Measurements from ENCODE around the gene FCMR. TPM values are rescaled to one million over a fixed set of nuclear protein-coding genes. Genes with fewer than 3 reads are reported as not detected.

The FCMR gene
- total and polyA plus RNA-seq, 10 donors: 136 to 269 (median 235) TPM

DNA sequence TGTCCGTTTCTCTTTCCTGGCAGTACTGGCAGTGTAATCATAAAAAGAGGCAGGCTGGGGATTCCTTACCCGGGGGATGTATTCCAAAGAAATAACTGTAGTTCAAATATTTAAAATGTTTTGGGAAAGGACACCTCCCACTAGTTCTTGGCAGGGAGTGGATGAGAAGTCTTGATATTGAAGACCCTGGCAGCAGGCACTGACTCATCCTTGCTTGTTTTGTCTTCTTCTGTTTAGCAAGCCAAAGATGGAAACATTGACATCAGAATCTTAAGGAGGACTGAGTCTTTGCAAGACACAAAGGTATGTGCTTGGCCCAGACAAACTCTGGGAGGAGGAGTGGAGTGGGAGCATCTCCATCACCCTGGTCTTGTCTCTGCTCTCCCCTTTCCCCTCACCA, 55.7 kb downstream of the FCMR start:
- intact Hi-C loops (cut with DNase I; ENCODE audit: low total_unique reads): no loop called here
- TF ChIP-seq POLR2A (IDR thresholded peaks at IDR 0.05): no peak
- TF ChIP-seq CTCF (IDR thresholded peaks at IDR 0.05 in 8 of 11, conservative IDR thresholded peaks at IDR 0.05 in 3 of 11): no peak
- TF ChIP-seq POLR2AphosphoS5 (IDR thresholded peaks at IDR 0.05): no peak
- H3K27me3 ChIP-seq (replicated peaks in 1 of 7): peaks cover 0 to 3% (median 0%) of the 10 kb centered on the region in 7 donors

GRCh38 chr1:206864939-206865671, 56.6 kb downstream of the FCMR start, which contains the start of gene IL20:
Gene IL20, plus strand, starts transcription at chr1:206865623. Its CDS starts 230 bp downstream, at chr1:206865853.
- 53 to 58% (median 55%) methylated on average over 19 of the region's 19 CpGs for WGBS, 5 donors
- TF ChIP-seq POLR2AphosphoS5 (IDR thresholded peaks at IDR 0.05) (peak in 1 of 3 donors; percentile 56), POLR2A (IDR thresholded peaks at IDR 0.05) (no peak), CTCF (IDR thresholded peaks at IDR 0.05 in 8 of 11, conservative IDR thresholded peaks at IDR 0.05 in 3 of 11) (peak; percentile 46 to 89 (median 83))
- peaks cover 0 to 3% (median 0%) of the 10 kb centered on the region in 7 donors for H3K27me3 ChIP-seq (replicated peaks in 1 of 7)
- intact Hi-C loops (cut with DNase I; ENCODE audit: low total_unique reads): no loop called here
- H3K27ac ChIP-seq: peak within 1 kb of the TSS in 4 of 8 donors; percentile 39 to 51 (median 46)
- DNase-seq: peak; percentile 92
- H3K4me3 ChIP-seq: no peak within 1 kb of the TSS
- H3K9me3 ChIP-seq: no peaks in the 10 kb centered on the region
- no peaks in the 10 kb centered on the region for H3K36me3 ChIP-seq
- H3K4me1 ChIP-seq: peaks cover 0 to 9% (median 0%) of the 10 kb centered on the region in 6 donors

More for the DNA sequence above, 55.7 kb downstream of the FCMR start:
- Histone ChIP-seq H3K36me3 (no peaks in the 10 kb centered on the region), H3K27ac (peak overlapping the region in 4 of 8 donors; percentile 39 to 51 (median 46)), H3K9me3 (no peaks in the 10 kb centered on the region), H3K4me3 (no peak overlapping the region), H3K4me1 (peaks cover 0 to 9% (median 0%) of the 10 kb centered on the region in 6 donors)
- 37 to 67% (median 59%) methylated on average over 2 of the region's 2 CpGs for WGBS, 5 donors
- DNase-seq: no peak

DNA sequence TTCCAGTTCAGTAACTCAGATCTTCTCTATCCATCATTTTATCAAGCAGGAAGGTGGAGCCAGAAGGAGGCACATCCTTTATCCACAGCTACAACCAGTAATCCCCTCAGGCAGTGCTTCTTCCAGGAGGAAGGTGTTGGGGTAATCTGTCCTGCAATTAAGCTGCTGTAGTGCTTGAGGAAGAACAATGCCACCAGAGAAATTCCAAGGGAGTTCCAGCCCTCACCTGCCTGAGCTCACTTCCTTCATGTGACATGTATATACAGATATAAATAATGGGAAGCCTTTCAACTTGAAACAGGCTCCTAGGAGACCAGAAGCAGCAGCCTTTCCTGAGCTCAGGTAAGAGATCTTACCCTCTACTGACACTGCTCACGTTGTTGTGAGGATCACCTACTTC, 58.5 kb downstream of the FCMR start:
- no peaks in the 10 kb centered on the region for H3K9me3 ChIP-seq
- 53 to 79% (median 72%) methylated on average over 1 of the region's 1 CpG for WGBS, 5 donors
- TF ChIP-seq CTCF (IDR thresholded peaks at IDR 0.05 in 8 of 11, conservative IDR thresholded peaks at IDR 0.05 in 3 of 11) (no peak), POLR2AphosphoS5 (IDR thresholded peaks at IDR 0.05) (no peak), POLR2A (IDR thresholded peaks at IDR 0.05) (no peak)
- H3K36me3 ChIP-seq: no peaks in the 10 kb centered on the region
- H3K4me3 ChIP-seq: no peak overlapping the region
- DNase-seq: no peak
- peaks cover 0 to 3% (median 0%) of the 10 kb centered on the region in 7 donors for H3K27me3 ChIP-seq (replicated peaks in 1 of 7)
- H3K27ac ChIP-seq: no peak overlapping the region
- H3K4me1 ChIP-seq: peaks cover 0 to 17% (median 6%) of the 10 kb centered on the region in 6 donors
- intact Hi-C loops (cut with DNase I; ENCODE audit: low total_unique reads): no loop called here

DNA sequence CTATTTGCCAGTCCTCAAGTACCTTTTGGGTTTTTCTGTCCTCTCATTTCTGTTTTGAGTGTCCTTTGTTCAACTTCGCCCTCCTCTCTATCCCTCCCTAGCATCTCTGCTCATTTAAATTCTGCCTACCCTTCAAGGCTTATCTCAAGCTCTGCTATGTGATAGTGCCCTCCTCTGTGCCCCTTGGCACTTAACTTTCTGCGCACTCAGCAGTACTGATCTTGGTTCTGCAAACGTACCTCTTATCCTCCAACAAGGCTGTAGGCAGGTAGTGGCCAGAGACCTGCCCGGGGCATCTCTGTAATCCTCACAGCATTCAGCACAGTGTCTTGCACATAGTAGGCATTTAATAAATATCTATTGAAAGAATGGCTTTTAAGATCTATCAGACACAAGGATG, 61.6 kb downstream of the FCMR start:
- TF ChIP-seq POLR2A (IDR thresholded peaks at IDR 0.05) (no peak), POLR2AphosphoS5 (IDR thresholded peaks at IDR 0.05) (no peak), CTCF (IDR thresholded peaks at IDR 0.05 in 8 of 11, conservative IDR thresholded peaks at IDR 0.05 in 3 of 11) (no peak)
- no peak for DNase-seq

More for the DNA sequence above, 61.6 kb downstream of the FCMR start:
- Histone ChIP-seq H3K9me3 (no peaks in the 10 kb centered on the region), H3K4me1 (peaks cover 0 to 14% (median 6%) of the 10 kb centered on the region in 6 donors), H3K4me3 (no peak overlapping the region), H3K27me3 (replicated peaks in 1 of 7) (peaks cover 0 to 3% (median 0%) of the 10 kb centered on the region in 7 donors), H3K27ac (no peak overlapping the region), H3K36me3 (no peaks in the 10 kb centered on the region)
- 73 to 91% (median 88%) methylated on average over 4 of the region's 4 CpGs for WGBS, 5 donors
- intact Hi-C loops (cut with DNase I; ENCODE audit: low total_unique reads): no loop called here
